A549 (cell line): ENCODE data around the gene KATNA1.

Source experiments
- CTCF ChIP-seq: fragments of >200 bp; sonication (Bioruptor Twin); formaldehyde crosslinking; IDR thresholded peaks from 3 replicates; pipeline ENCODE4 v1.5.1; 2016
- ELK1 ChIP-seq: fragments of 150-350 bp; IDR thresholded peaks from 2 replicates; pipeline ENCODE4 v1.6.1; 2014; ENCODE audit warnings: low read depth, mild to moderate bottlenecking, low read length
- ESRRA ChIP-seq: fragments of 150-350 bp; IDR thresholded peaks from 2 replicates; pipeline ENCODE4 v1.6.1; 2014; ENCODE audit warnings: mild to moderate bottlenecking, low read length, borderline replicate concordance
- HMGXB4 ChIP-seq: fragments of 250-450 bp; sonication (Bioruptor Pico); IDR thresholded peaks from 2 replicates; pipeline ENCODE4 v1.5.0; 2021; ENCODE audit warnings: mild to moderate bottlenecking, moderate library complexity, borderline replicate concordance
- JUNB ChIP-seq: fragments of >200 bp; sonication (Bioruptor Twin); formaldehyde crosslinking; IDR thresholded peaks from 2 replicates; pipeline ENCODE4 v1.6.1; 2016
- KDM1A ChIP-seq: fragments of 200-600 bp; sonication (generic); IDR thresholded peaks from 2 replicates; pipeline ENCODE4 v1.6.1; 2016; ENCODE audit warnings: low read depth, mild to moderate bottlenecking
- POLR2A ChIP-seq: IDR thresholded peaks from 2 replicates; pipeline ENCODE4 v1.6.1; 2012; ENCODE audit warnings: mild to moderate bottlenecking, low read length

GRCh38 chr6:149615805-149616204 lies 32.7 kb downstream of the KATNA1 start:
- TF ChIP-seq CTCF: no peak
- TF ChIP-seq ESRRA: no peak
- TF ChIP-seq JUNB: no peak
- no peak for TF ChIP-seq HMGXB4 (CRISPR knock-in tag)
- TF ChIP-seq KDM1A: no peak
- TF ChIP-seq POLR2A: no peak
- no peak for TF ChIP-seq ELK1
